GM19035 (cell line): ENCODE measurements around the gene TBX18.

Source experiments
- ATAC-seq: cut with Tn5 transposase; IDR thresholded peaks from one replicate; pipeline ENCODE4 v1.9.1; 2021; ENCODE audit not compliant: unreplicated experiment

Gene TBX18

GRCh38 chr6:84675651-84676050 lies 88.7 kb downstream of the TBX18 start:
- no peak for ATAC-seq

- ATAC-seq, result no peak
Observed at GRCh38 chr6:84674395-84674794, 90.0 kb downstream of the TBX18 start.

GRCh38 chr6:84671183-84671582 lies 93.2 kb downstream of the TBX18 start:
- no peak for ATAC-seq

GRCh38 chr6:84669945-84670344 lies 94.5 kb downstream of the TBX18 start:
- ATAC-seq, result no peak

DNA sequence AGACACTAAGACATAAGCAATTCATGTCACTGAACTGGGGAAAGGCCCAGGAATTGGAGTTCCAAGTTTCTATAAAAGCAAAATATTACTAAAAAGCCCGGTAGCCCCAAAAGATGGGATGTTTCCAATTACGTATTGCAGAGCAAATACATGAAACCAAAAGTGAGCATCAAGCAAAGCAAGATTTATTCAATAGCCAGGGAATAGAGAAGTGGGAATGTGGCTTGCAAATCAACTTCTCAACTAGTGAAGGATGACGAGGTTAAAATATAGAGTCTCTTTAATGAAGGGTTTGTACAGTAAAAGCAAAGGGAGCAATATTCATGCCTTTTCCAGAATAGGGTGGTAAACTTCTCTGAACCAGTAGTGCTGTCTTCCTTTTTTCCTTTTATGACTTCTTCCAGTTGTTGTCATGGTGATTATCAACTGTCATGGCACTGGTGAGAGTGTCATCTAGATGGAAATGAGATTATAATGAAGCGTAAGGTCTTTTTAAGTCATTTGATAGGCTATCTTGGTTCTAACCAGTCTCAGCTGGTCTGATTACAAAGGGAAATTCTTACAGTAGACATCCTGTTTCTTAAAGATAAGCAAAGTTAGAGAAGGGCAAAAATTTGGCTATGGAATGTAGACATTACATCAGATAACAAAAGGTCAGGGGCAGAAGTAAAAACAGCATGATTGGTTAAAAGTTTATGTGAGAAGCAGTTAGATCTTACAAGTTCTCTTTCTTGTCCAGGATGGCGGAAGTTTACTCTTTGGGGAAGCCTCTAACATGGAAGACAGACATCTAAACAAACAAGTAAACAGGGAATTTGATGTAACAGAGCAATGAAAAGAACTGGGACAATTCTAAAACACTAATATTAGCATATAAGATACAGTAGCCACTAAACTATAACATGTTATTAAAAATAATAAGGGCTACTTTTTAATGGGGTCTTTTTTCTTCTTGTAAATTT lies 96.9 kb downstream of the TBX18 start:
- ATAC-seq, result no peak

DNA sequence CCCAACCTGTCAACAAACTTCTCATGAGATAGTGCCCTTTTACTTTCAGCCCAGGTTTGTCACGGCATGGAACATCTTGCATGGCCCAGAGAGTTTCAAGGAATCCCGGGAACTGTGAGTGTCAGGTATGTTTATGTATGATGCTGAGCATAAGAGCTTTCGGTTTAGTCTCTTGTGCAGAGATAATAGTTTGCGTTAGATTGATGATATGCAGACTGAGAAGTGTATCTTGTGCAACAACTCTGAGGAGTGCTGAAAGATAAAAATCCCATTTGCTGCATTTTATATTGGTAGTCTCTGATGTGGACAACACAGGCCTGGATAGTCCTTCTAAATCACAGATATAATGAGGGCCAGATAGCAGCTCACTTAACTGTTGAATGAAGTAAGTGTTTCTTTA lies 99.0 kb downstream of the TBX18 start:
- no peak for ATAC-seq

DNA sequence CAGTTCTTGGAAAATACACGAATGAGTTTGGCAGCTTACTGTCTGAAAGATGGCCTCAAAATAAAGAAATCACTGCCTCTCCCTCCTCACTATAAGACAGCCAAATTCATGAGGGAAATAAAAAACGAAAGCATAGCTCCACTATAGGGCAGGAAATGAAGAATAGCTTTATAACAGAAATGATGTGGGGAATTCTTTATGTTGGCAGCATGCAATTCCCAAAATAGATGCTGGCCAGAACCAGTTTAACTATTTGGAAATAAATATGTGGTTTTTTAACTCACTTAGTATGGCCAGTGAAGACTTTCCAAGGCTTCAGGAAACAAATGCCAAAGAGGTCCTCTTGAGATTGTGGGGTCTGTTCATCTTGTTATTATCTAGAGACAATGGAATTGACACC lies 100.5 kb downstream of the TBX18 start:
- ATAC-seq, result no peak

DNA sequence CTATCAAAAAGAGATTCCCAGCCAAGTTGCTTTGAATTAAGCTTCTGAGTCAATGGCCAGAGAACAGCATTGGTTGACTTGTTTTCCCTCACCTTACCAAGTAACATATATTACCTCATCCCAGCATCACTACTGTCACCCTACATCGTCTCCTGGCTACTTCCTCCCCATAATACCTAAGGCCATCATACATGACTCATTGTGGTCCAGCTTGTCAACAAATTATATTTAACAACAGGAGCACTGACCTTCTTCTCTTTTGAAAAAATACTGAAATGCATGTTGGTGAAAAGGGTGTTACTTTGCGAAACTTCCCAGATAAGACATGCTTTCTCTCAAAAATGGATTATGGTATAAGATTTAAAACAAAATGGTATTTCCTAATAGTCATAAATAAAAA lies 106.9 kb downstream of the TBX18 start:
- no peak for ATAC-seq

- no peak for ATAC-seq
Observed at GRCh38 chr6:84657025-84657424, 107.4 kb downstream of the TBX18 start.

DNA sequence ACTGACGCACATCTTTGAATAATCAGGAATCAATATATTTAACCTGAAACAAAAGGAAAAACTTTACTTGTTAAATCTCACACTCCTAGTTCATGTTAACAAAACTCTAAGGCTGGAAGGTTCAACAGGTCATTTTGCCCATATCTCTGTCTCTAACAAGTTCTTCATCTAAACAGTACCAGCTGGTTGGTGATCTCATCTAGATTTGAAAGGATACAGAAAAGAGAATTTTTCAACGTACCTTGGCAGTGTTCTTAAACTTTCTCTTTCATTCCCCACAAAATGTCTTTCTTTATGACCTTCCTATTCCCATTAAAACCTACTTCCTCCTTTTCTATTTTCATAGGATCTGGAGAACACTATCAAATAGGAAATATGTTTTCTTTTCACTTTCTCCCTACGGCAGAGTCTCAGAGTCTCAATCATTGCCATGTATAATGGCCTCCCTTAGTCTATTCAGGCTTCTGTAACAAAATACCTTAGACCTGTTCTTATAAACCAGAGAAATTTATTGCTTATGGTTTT lies 111.3 kb downstream of the TBX18 start:
- ATAC-seq, result no peak

- no peak for ATAC-seq
Observed at GRCh38 chr6:84652356-84653026, 111.9 kb downstream of the TBX18 start.

GRCh38 chr6:84651583-84651982 lies 112.8 kb downstream of the TBX18 start:
- ATAC-seq, result no peak

DNA sequence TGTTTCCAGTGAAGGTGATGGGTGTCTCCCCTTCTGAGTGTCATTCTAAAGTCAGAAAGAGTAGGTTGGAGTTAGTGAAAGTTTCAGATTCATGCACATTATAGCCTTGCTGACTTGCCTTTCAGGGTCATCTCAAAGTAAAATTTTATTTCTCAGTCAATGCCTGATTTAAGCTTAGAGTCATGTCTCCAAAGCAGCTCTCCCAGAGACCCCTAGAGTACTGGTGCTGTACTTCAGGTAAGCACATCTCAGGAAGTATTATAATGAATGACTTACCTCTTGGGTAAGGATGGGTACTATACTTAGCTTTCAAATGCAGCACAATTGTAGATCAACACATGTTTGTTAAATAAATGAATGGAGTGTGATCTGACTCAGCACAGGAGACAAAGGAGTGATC lies 116.0 kb downstream of the TBX18 start:
- ATAC-seq, result no peak

DNA sequence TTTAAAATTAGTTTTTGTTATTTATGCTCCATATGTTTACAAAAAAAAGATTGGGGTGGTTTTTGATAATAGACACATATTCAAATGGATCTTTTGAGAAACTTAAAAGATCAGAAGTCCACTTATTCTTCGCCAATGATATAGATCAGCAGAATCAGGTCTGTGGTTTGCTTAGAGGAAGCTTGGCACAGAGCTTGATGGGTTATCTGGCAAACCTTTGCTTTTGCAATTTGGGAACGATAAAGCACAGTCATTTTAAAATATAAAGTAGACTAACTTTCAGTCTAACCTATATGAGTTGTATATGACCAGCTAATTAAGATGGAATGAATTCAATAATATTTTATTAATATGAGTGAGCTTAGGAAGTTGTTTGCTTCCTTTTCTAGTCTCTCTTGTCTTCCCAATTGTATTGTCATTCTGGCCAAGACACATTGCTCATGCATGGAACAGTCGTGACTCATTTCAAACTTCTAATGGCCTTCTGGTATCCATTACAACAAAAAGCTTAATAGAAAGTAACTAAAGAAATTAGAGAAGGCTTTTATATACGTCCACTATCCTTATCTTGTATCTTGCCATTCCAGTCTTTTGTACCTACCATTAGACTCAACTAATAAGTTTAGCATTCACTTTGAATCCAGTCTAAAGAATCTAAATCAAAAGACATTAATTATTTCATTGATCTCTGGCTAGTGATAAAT lies 118.7 kb downstream of the TBX18 start:
- ATAC-seq, result no peak

- ATAC-seq, result no peak
Observed at GRCh38 chr6:84645000-84645399, 119.4 kb downstream of the TBX18 start.

DNA sequence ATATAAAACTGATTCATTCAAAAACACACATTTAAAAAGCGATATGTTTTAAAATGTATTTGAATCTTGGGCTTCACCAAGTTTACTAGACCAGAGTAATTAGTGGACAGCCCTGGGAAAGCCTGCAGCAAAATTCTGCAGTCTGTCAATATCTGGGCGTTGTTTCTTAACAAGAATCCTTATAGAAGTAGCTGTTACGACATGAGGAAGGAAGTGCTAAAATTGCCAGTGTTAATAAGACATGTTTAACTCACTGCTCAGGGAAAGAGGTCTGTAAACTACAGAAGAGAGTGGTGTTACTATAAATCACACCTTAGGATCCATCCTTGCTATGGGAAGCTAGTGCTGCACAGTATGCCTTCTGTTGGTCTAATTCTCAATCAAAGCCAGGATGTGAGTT lies 120.6 kb downstream of the TBX18 start:
- ATAC-seq, result no peak

- ATAC-seq, result no peak
Observed at GRCh38 chr6:84641076-84641475, 123.3 kb downstream of the TBX18 start.

DNA sequence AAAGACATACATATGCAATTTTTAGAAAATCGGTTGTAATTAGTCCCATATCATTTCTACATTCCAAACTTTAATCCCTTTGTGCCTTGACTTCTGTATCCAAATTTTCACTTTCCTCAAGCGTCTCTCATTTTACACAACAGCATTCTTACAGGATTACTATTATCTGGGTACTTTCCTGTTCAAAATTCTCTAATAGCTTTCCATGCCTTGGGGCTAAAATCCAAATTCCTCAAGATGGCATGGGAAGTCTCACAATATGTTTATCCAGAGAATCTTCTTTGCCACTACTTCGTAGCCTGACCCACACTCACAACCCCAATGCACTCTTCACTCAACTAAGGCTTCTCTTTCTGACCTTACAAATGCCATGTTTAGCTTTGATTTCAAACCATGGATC lies 125.0 kb downstream of the TBX18 start:
- ATAC-seq, result no peak

- ATAC-seq, result no peak
Observed at GRCh38 chr6:84638286-84638685, 126.1 kb downstream of the TBX18 start.
